ENCODE data around the gene OR6Y1.

OR6Y1 gene, protein sequence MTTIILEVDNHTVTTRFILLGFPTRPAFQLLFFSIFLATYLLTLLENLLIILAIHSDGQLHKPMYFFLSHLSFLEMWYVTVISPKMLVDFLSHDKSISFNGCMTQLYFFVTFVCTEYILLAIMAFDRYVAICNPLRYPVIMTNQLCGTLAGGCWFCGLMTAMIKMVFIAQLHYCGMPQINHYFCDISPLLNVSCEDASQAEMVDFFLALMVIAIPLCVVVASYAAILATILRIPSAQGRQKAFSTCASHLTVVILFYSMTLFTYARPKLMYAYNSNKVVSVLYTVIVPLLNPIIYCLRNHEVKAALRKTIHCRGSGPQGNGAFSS

DNA sequence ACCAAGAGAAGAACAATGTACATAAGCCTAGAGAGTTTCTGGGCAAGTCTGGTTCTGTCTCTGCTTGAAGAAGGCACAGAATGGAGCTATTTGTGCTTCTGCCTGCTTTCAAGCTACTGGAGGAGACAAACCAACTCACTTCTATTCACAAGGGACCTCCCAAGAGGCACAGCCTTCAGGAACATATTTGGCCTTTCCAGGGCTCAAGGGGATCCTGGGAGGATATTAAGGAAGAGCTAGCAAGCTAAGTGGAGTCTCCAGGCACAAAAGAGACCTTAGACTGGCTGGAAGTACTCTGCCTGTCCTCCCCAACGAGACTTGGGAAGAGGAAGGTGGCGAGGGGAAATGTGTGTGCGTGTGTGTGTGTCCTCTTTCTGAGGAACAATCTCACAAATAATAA lies at the start of gene OR6Y1:
TSS of gene OR6Y1 (minus strand) at position 54 of the 400 bp plus-strand sequence. CDS start 6,300 bp downstream, outside the sequence.
- DNase-seq (ENCODE audit: low read depth in 2 of 2, low spot score in 1 of 2): no peak

DNA sequence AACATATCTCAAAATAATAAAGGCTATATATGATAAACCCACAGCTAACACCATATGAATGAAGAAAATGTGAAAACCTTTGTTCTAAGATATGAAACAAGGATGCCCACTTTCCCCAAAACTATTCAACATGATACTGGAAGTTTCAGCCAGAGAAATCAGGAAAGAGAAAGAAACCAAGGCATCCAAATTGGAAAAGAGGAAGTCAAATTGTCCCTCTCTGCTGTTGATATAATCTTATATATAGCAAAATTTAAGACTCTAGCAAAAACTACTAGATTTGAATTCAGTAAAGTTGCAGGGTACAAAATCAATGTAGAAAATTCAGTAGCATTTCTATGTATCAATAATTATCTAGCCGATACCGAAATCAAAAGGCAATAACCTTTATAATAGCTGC lies 46.5 kb upstream of the OR6Y1 start:
- no peak for DNase-seq (ENCODE audit: low read depth in 2 of 2, low spot score in 1 of 2)

DNA sequence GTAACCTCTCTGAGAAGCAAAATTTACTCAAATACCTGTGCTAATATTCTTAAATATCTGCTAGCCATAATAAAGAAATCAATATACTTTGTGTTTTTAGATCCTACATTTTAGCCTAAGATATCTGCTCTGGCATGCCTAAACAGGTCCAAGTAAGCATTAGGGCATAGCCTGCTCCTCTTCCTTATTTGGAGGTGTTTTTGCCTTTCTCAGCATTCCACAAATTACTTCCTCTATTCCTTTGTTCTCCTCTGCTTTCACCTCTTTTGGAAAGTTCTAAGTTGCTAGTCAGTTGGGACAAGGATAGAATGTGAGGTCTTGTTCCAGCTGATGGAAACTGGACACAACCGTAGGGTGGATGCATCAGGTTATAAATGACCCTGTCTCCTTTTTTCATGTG lies 32.7 kb upstream of the OR6Y1 start:
- DNase-seq (ENCODE audit: low read depth in 2 of 2, low spot score in 1 of 2): no peak

DNA sequence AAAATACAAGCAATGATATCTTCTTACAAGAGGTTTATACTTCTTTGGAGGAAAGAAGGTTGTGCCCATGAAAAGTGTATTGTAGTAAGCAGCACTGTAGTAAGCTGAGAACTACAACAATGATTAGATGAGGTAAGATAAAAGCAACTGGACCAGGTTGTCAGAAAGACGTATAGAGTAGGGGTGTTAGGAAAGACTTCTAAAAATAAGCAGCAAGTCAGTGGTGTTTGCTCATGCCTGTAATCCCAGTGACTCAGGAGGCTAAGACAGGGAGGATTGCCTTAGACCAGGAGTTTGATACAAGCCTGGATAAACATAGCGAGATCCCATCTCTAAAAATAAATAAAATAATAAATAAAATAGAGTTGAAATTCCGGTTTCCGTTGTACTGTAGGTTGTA lies 29.8 kb upstream of the OR6Y1 start:
- DNase-seq (ENCODE audit: low read depth in 2 of 2, low spot score in 1 of 2): no peak

DNA sequence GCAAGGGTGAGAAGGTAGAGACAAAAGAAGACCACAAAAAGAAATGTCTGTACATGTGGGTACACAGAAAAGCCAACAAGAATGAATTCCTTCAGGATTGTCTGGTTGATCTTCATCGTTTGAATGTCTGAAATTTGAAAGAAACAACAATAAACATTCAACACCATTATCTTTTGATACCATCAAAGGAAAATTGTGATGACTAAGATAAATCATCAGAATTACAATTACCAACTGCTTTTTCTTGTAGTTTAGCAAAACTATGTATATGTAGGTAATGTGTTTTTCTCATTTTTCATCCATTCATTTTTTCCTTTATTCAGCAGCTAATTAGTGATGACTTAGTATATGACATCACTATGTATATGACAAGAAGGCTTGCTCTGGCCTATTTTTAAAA lies 25.5 kb upstream of the OR6Y1 start, which contains the start of gene OR10X1:
TSS of gene OR10X1 (minus strand) at position 167 of the 400 bp plus-strand sequence. CDS start at position 167, 0 bp downstream.
- DNase-seq (ENCODE audit: low read depth in 2 of 2, low spot score in 1 of 2): no peak

DNA sequence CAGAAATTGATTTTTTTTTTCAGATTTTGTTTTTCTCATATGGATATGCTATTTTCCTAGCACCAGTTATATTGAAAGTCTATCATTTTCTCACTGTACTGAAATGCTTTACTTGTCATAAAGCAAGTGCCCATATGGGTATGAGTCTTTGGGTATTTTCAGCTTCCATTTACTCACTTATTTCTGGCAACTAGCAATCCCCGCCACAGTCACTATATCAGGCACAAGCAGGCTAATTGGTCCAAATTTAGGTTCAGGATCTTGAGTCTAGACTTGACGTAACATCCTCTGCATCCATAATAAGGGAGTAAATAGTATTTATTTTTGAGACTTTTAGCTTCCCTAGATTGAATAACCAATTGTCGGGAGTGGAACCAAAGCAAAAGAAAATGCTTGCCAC lies 23.4 kb upstream of the OR6Y1 start:
- DNase-seq (ENCODE audit: low read depth in 2 of 2, low spot score in 1 of 2): no peak

DNA sequence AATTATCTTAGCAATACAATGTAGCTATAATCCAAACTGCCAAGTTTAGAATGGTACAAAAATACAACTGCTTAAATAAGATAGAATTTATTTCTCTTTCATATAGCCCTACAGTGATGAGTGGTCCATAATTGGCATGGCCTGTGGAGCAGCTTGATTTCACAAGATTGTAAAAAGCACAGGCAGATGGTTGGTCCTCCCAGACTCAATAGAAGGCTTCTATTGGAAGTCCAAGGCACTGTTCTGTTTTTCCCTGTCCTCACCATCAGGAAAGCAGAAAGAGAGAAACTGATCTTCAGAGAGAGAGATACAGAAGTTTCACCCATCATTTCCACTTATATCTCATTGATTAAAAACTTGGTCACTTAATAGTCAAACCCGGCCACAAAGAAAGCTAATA lies 18.0 kb upstream of the OR6Y1 start:
- DNase-seq (ENCODE audit: low read depth in 2 of 2, low spot score in 1 of 2): no peak

DNA sequence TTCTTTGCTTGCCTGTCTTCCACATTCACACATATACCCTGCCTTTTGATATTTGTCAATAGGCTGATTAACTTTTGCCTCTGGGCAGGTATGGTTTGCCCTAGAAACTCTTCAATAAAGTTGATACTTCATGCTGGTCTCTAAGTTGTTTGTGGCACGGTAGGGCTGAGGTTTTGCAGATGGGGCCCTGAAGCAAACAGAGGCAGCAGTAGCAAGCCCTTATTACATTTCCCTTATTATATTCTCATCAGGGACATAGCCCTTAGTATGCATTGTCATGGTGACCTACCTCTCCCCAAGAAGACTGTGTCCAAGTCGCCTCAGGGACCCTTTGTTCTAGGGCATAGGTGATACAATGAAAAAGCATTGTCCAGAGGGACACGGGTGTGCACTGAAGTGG lies 16.3 kb upstream of the OR6Y1 start, which contains the start of gene OR6P1:
TSS of gene OR6P1 (minus strand) at position 101 of the 400 bp plus-strand sequence. CDS start 6,976 bp downstream, outside the sequence.
- DNase-seq (ENCODE audit: low read depth in 2 of 2, low spot score in 1 of 2): no peak

DNA sequence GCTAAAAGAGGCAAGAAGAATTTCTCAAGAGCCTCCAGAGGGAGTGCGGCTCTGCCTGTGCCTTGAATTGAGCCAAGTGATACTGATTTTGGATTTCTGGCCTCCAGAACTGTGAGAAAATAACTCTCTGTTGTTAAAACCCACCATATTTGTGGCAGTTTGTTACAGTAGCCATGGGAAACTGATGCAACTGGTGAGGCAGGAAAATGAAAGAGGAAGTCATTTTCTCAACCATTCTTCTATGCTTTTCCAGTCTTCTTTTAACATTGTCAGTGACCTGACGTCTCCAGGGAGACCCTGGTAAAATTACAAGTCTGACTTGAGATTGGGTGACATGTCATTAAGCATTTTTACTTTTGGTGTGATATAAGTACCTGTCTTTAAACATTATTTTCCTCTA lies 10.4 kb upstream of the OR6Y1 start:
- no peak for DNase-seq (ENCODE audit: low read depth in 2 of 2, low spot score in 1 of 2)

DNA sequence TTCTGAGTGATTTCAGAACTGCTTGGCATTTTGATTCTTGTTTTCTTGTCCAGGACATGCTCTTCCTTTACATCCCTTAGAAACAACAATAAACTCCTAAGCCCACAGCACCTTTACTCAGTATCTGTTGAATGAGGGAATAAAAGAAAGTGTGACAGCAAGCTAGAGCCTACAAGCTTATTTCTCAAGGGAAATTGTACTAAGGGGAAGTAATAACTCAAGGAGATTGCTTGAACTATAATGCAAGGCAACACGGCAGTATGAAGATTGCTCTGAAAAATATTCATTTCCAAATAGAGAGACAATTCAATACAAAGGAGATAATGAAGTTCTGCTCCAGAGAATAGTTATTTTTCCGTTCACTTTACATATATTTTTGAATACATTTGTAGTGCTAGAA lies 9.6 kb upstream of the OR6Y1 start:
- no peak for DNase-seq (ENCODE audit: low read depth in 2 of 2, low spot score in 1 of 2)

DNA sequence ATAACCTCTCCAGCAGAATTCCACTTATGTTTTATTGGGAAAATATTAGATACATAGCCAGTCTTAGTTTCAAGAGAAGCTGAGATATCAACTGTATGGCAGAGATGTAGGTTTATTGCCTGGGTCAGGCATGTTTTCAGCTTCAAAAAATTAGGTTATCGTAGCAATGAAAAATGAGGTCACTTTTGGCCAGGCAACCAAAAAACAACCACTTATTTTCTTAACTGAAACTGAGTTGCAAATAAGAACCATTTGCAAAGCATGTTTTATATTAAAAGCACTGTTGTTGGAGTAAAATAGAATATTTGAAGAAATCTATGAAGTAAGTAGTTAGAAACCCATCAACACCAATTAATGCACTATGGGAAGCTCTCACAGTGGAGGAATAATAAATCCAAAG lies 5.5 kb upstream of the OR6Y1 start:
- no peak for DNase-seq (ENCODE audit: low read depth in 2 of 2, low spot score in 1 of 2)

DNA sequence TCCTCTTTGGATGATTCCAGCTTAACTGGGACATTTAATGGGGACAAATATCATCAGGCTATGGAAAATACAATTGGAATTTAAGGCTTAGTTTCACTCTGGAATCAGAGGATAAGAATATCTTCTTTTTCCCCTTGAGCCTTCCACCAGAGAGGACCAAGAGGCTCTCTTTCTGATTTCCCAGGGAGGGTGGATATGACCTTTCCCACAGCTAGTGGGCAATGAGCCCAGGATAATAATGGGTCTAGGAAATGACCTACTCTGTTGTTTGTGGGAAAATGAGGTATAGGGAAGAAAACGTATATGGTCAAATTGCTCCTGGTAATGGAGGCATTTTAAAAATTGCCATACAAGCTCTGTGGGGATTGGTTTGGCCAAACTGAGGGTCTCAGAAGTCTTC lies 1.9 kb downstream of the OR6Y1 start:
- no peak for DNase-seq (ENCODE audit: low read depth in 2 of 2, low spot score in 1 of 2)

DNA sequence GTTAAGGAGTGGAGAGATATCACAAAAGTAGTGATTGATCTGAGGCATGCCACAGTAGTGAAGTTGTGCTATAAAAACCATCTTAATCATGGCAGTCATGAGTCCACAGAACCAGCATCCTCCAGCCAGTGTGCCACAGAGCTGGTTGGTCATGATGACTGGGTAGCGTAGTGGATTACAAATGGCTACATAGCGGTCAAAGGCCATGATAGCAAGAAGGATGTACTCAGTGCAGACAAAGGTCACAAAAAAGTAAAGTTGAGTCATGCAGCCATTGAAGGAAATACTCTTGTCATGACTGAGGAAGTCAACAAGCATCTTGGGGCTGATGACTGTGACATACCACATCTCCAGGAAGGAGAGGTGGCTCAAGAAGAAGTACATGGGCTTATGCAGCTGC lies 6.7 kb downstream of the OR6Y1 start:
- no peak for DNase-seq (ENCODE audit: low read depth in 2 of 2, low spot score in 1 of 2)

DNA sequence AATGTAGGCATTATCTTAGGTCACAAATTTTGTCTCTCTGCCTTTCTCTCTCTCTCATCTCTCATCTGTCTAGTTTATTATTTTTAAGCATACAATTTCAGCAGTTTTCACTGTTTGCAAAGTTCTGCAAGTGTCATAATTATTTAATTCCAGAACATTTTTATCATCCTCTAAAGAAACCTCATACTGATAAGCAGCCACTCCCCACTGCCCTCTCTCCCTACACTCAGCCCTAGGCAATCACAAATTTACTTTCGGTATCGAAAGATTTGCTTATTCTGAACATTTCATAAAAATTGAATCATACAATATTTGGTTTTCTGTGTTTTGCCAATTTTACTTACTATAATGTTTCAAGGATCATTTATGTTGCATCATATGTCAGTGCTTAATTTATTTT lies 16.6 kb downstream of the OR6Y1 start:
- DNase-seq (ENCODE audit: low read depth in 2 of 2, low spot score in 1 of 2): no peak

DNA sequence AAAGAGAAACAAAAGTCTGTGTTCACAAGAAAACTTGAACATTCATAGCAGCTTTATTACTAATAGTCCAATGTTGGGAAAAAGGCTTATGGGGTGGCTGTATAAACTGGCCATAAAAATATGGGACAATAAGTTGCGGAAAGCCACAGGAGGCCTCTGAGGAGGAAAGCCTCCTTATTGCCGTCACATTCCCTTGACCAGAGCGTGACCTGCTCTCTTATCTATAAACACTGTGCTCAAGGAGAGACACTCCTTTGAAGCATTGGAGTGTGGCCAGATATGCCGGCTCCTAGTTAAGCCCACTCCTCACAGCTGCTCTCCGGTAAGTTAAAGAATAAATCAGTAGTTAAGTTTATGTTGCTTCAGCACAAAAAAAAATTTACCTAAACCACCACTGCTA lies 19.7 kb downstream of the OR6Y1 start:
- no peak for DNase-seq (ENCODE audit: low read depth in 2 of 2, low spot score in 1 of 2)

DNA sequence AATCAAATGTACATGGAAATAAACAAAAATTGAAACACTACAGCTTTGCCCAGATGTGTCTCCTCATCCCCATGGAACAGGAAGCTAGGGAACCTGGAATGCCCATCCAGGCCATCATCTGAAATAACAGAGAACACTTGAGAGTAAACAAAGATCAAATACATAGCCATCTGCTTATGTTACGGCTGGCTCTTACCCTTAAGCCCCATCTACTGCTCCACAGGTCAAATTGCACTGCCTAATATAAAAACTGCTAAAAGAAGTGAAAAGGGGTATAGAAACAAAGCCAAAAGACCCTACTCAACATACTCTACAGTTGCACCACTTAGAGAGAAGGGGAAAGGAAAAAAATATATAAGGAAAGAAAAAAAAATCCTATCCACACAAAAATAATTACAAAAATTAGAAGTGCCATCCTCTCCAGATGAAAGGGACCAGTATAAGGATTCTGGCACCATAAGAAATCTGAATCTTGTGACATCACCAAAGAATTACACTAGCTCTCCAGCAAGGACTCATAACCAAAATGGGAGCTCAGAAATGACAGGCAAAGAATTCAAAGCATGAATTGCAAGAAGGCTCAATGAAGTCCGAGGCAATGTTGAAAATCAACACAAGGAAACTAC lies 26.9 kb downstream of the OR6Y1 start:
- DNase-seq (ENCODE audit: low read depth in 2 of 2, low spot score in 1 of 2): no peak

DNA sequence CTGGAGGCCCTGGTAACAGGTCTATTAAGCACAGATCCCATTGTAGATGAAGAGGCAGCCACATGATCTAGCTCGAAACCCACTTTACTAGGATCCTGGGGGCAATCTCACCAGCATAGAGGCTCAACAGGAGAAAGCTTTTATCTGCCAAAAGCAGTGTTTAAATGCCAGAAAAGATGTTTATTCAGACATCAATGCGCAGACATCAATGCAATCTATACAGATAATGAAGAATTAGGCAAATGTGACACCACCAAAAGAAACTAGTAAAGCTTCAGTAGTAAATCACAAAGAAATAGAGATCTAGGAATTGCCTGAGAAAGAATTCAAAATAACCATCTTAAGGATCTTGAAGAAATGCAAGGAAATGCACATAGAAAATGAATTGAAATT lies 32.5 kb downstream of the OR6Y1 start:
- DNase-seq (ENCODE audit: low read depth in 2 of 2, low spot score in 1 of 2): no peak

DNA sequence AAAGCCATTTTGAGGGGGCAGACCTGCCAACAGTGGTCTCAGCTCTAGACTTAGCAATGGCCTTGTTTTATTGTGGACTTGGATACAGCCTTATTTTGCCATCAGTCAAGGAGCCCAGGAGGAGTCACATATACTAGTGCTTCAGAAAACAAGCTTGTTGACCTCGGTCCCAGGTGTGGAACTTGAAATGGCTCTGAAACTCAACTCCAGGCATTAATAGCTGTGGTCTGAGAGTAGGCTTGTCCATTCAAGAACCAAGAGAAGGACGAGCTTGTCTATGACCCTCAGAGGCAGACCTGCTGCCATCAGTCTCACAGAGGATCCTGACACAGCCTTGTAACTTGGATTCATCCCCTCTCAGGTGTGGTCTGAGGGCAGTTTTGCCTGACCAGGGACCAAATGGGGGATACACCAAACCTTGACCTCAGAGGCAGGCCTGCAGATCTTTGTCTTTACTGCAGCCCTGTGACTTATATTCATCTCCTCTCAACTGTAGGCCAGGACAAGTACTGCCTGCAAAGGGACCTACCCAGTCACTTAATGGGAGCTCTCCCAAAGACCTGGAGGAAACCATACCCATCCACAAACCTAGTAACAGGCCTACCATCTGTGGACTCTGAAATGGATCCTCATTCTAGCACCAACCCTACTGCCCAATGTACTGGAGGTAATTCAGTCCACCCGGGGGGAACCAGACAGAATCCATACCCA lies 33.1 kb downstream of the OR6Y1 start:
- no peak for DNase-seq (ENCODE audit: low read depth in 2 of 2, low spot score in 1 of 2)

DNA sequence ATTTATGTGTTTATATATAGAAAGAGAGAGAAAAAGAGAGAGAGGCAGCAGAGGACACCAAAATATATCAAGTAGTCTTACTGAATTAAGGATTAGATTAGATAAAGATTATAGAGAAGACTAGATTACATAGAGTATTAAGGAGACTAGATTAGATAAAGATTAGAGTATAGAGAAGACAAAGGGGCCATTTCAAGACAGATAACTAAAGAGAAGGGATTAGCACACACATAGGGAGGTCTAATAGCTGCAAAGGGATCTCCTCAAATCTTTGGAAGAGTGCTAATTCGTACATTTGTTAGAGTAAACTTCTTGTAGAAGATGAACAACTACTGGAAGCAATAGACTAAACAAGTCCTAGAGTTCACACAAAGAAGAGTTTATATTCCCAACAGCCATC lies 34.2 kb downstream of the OR6Y1 start:
- no peak for DNase-seq (ENCODE audit: low read depth in 2 of 2, low spot score in 1 of 2)

DNA sequence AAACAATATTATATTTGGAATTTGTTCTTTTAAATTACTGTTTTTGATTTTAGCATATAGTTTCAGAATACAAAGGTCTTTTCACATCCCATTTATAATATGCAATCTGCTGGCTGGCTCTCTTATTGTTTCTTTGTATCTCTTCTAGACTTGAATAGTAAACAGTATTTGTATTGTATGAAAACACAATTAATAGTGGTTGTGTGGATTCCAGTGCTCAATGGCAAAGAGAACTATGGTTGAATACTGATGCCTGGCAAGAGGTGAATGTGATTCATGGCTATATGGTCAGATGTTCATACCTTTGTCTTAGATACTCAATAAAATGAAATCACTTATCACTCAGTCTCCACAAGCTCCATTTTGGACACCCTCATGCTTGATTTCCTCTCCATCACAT lies 37.2 kb downstream of the OR6Y1 start:
- DNase-seq (ENCODE audit: low read depth in 2 of 2, low spot score in 1 of 2): no peak

DNA sequence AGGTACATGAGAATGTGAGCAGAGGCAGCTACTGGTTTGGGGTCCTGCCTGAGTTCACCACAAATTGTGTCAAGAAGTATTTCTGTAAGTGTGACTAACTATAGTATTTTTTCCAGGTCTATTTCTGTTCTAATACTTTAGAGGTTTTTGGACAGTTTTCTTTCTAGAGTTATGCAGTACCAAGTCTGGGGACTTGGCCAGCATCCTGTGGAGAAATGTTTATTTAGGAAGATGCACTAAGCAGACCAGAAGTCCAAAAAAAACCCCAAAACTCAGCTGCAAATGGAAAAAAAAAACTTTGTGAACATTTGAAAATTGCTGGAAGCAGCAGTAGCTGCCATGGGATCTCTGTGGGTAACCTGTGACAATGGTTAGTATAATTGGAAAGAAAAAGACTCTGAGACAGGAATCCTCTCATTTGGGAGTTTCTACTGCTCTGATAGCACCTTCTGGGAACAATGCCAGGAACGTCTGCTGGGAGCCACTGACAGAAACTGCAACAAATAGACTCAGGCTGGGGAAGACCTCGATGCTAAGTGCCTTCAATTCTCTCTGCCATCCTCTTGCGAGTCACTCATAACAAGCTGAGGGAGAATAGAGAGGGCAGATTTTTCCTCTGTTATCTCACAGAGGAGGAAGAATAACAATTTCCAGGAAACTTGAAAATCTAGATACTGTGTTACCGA lies 44.6 kb downstream of the OR6Y1 start:
- DNase-seq (ENCODE audit: low read depth in 2 of 2, low spot score in 1 of 2): no peak

DNA sequence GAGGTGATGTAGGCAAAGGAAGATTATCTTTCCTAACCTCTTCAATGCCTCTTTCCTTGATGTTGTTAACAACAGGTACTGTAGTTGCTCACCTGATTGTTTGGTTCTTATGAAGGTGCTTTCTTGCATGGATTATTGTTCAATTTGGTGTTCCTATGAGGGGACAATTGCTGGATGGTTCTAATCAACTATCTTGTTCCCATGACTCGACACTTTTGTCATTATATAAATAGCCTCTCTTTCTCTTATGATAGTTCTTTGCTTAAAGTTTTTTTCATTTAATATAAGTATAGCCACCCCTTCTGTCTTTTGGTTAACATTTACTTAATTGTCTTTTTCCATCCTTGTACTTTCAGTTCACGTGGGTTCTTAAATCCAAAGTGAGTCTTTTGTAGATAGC lies 46.7 kb downstream of the OR6Y1 start:
- no peak for DNase-seq (ENCODE audit: low read depth in 2 of 2, low spot score in 1 of 2)

All from stimulated activated CD8-positive, alpha-beta memory T cell treated with anti-CD3 and anti-CD28 coated beads, Interleukin-4, amount 100 ng/mL, for 1 hour (primary cell).